Measurements from ENCODE around the gene C1QTNF12.

The C1QTNF12 gene

DNA sequence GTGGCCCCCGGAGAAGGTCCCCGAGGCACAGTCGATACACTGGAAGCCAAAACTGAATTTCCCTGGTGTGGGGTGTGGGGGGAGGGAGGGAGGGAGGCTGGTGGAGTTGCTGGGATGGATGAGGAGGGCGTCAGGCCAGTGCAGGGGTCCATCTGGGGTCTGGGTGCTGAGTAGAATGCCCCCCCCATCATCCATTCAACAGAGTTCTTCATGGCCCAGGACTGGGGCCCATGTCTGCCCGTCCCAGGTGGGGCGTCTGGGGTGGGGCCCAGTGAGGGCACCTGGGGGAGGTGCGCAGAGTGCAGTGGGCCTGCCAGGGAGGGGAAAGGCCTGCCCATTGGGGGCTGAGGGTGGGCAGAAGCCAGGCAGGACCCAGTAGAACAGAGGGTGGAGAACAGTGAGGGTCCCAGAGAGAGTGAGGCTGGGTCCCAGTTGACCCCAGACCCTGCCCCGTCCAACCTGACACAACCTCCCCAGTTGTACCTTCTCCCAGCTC lies 42.0 kb downstream of the C1QTNF12 start:
- ATAC-seq (ENCODE audit: low read depth) = no peak
- H3K27me3 ChIP-seq (ENCODE audit: insufficient read depth, poor library complexity, severe bottlenecking) = peaks cover 8% of the 10 kb centered on the region

DNA sequence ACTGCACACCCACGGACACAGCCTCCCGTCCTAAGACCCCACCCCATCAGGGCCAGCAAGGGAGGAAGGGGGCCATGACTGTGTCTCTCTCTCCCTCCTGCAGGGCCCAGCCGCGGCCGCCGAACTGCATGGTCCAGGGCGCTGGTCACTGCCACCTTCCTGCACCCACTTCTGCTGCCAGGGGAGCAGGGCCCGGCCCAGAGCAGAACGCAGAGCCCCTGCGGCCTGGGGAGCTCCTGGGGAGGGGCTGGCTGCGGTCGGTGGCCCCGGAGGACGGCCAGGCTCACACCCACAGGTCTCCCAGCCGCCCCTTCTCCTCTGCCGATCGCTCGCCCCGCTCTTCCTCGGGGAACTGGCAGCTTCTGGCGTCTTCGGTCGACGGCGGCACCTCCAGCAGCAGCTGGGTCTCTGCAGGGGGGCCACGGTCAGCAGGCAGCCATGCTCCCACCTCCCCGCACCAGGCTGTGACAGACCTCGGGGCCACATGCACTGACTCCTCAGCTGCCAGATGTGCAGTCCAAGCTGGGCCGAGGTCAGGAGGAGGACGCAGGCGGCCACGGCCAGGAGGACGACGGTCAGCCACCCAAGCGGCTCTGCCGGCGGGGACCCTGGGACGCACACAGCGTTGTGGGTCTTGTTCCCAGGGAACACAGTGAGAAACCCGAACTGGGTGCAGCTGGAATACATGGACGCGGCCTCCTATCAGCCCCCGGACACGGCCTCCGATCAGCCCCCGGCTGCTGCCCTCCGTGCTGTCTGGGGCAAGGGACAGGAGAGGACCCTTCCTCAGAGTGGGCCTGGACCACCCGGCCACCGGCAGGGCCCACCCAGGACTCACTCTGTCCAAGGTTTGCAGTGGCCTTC lies 42.7 kb downstream of the C1QTNF12 start:
- no peak for DNase-seq (ENCODE audit: low spot score)
- Histone ChIP-seq H3K9me3 (ENCODE audit: severe bottlenecking) (no peaks in the 10 kb centered on the region), H3K27me3 (ENCODE audit: insufficient read depth, poor library complexity, severe bottlenecking) (peaks cover 8% of the 10 kb centered on the region), H3K36me3 (ENCODE audit: low read depth) (no peaks in the 10 kb centered on the region), H3K4me3 (ENCODE audit: severe bottlenecking) (no peak overlapping the region), H3K27ac (ENCODE audit: poor library complexity, severe bottlenecking) (no peak overlapping the region), H3K4me1 (ENCODE audit: insufficient read depth, poor library complexity, severe bottlenecking) (no peaks in the 10 kb centered on the region)
- no peak for ATAC-seq (ENCODE audit: low read depth)
- TF ChIP-seq, protein P1, sequence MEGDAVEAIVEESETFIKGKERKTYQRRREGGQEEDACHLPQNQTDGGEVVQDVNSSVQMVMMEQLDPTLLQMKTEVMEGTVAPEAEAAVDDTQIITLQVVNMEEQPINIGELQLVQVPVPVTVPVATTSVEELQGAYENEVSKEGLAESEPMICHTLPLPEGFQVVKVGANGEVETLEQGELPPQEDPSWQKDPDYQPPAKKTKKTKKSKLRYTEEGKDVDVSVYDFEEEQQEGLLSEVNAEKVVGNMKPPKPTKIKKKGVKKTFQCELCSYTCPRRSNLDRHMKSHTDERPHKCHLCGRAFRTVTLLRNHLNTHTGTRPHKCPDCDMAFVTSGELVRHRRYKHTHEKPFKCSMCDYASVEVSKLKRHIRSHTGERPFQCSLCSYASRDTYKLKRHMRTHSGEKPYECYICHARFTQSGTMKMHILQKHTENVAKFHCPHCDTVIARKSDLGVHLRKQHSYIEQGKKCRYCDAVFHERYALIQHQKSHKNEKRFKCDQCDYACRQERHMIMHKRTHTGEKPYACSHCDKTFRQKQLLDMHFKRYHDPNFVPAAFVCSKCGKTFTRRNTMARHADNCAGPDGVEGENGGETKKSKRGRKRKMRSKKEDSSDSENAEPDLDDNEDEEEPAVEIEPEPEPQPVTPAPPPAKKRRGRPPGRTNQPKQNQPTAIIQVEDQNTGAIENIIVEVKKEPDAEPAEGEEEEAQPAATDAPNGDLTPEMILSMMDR (IDR thresholded peaks at IDR 0.05; ENCODE audit: poor library complexity, severe bottlenecking) = no peak

More for the DNA sequence above, 42.0 kb downstream of the C1QTNF12 start:
- no peaks in the 10 kb centered on the region for H3K36me3 ChIP-seq (ENCODE audit: low read depth)
- H3K27ac ChIP-seq (ENCODE audit: poor library complexity, severe bottlenecking) = no peak overlapping the region
- H3K4me3 ChIP-seq (ENCODE audit: severe bottlenecking) = no peak overlapping the region
- H3K9me3 ChIP-seq (ENCODE audit: severe bottlenecking) = no peaks in the 10 kb centered on the region
- no peaks in the 10 kb centered on the region for H3K4me1 ChIP-seq (ENCODE audit: insufficient read depth, poor library complexity, severe bottlenecking)
- no peak for DNase-seq (ENCODE audit: low spot score)
- TF ChIP-seq, protein P1 (IDR thresholded peaks at IDR 0.05; ENCODE audit: poor library complexity, severe bottlenecking) = no peak

DNA sequence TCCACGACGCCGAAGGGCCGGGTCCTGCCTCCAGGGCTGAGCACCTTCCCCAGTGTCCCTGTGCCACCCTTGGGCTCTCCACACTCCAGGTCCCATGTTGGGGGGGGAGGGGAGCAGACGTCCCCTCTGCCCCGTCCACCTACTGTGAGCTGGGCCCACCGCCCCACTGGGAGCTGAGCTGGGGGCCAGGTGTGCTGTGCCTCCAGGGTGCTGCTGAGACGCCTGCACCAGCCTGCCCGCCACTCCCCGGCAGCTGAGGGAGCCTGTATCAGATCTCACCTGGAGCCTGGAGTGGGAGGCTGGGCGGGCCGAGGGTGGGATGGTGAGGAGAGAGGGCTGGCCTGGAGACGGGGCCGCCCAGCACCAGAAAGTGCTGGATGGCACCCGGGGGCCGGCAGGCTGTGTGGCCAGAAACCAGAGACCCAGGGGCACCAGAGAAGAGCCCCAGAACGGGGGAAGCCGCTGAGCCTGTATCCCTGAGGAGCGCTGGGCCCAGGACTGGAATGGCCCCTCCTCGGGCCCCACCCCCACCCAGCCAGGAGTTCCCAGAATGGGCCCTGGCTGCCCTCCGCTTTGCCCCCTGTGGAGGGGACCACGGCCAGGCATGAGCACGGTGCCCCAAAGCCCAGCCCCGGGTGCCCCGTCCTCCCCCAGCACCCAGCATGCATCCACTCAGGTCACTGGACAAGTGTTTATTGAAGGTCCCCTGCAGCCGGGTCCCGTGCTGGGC lies 43.5 kb downstream of the C1QTNF12 start:
- no peaks in the 10 kb centered on the region for H3K36me3 ChIP-seq (ENCODE audit: low read depth)
- no peak for DNase-seq (ENCODE audit: low spot score)
- peaks cover 8% of the 10 kb centered on the region for H3K27me3 ChIP-seq (ENCODE audit: insufficient read depth, poor library complexity, severe bottlenecking)
- TF ChIP-seq, protein P1 (IDR thresholded peaks at IDR 0.05; ENCODE audit: poor library complexity, severe bottlenecking) = no peak
- ATAC-seq (ENCODE audit: low read depth) = no peak
- no peak overlapping the region for H3K27ac ChIP-seq (ENCODE audit: poor library complexity, severe bottlenecking)
- H3K9me3 ChIP-seq (ENCODE audit: severe bottlenecking) = no peaks in the 10 kb centered on the region
- H3K4me3 ChIP-seq (ENCODE audit: severe bottlenecking) = no peak overlapping the region
- H3K4me1 ChIP-seq (ENCODE audit: insufficient read depth, poor library complexity, severe bottlenecking) = no peaks in the 10 kb centered on the region

DNA sequence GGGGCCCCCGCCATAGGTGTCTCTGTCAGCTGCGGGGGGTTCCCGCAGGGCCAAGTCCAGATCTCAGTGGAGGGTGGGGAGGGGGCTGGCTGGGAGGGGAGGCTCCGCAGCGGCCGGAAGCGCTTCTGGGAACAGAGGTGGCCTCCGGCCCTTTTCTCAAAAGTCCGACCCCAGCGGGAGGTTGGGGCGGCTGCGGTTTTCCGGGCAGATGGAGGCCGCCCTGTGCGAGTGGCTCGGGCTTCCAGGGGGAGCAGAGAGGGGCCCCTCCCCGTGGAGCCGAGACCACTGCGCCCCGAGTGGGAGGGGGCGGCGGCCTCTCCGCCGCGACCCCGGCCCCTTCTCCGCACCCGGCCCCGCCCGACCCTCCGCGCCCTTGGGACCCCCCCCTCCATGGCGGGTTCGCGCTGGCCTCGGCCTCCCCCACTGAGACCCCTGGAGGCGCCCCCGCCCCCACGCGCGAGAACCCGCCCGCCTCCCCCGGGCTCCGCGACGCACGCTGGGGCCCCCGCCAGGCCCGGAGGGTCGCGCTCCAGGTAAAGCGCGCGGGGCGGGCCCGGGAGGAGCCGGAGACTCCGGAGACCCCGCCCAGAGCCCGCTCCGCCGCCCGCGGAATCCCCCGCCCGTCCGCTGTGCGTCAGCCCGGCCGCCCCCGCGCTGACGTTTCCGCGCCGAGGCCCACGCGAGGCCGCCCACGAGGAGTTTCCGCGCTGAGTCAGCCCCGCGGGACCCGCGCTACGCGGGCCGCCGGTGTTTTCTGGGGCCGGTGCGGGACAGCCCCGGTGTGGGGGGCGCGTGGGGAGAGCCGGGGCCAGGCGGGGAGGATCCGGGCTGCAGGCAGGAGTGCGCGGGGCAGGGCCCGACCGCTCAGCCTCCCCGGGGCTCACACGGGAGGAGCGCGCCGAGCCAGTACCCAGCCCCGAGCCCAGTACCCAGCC lies 45.4 kb downstream of the C1QTNF12 start:
- DNase-seq (ENCODE audit: low spot score) = peak; percentile 61
- Histone ChIP-seq H3K27ac (ENCODE audit: poor library complexity, severe bottlenecking) (no peak overlapping the region), H3K4me3 (ENCODE audit: severe bottlenecking) (peak overlapping the region; percentile 36), H3K4me1 (ENCODE audit: insufficient read depth, poor library complexity, severe bottlenecking) (no peaks in the 10 kb centered on the region), H3K9me3 (ENCODE audit: severe bottlenecking) (no peaks in the 10 kb centered on the region), H3K36me3 (ENCODE audit: low read depth) (no peaks in the 10 kb centered on the region), H3K27me3 (ENCODE audit: insufficient read depth, poor library complexity, severe bottlenecking) (no peaks in the 10 kb centered on the region)
- TF ChIP-seq, protein P1 (IDR thresholded peaks at IDR 0.05; ENCODE audit: poor library complexity, severe bottlenecking) = no peak
- peak; percentile 59 for ATAC-seq (ENCODE audit: low read depth)
